OCI-LY7 (cell line): ENCODE results near the gene PRLH.

Experiments
- CTCF ChIP-seq: fragments of 200-600 bp; sonication (generic); conservative IDR thresholded peaks from 2 replicates; pipeline ENCODE4 v1.5.1; 2014; ENCODE audit warnings: mild to moderate bottlenecking, antibody characterized with exemption, low read length, moderate library complexity, mixed read lengths
- EZH2phosphoT487 ChIP-seq: fragments of 200-600 bp; sonication (generic); IDR thresholded peaks from 2 replicates; pipeline ENCODE4 v1.6.1; 2018; ENCODE audit warnings: low read depth, borderline replicate concordance, mild to moderate bottlenecking, mixed run types, antibody characterized with exemption, low read length, moderate library complexity, mixed read lengths

- TF ChIP-seq CTCF (no peak), EZH2phosphoT487 (no peak)
Observed at GRCh38 chr2:237517990-237518389, 48.4 kb upstream of the PRLH start.
